B cell (primary cell): ENCODE results near the gene BCOR.

Experiments
- CTCF ChIP-seq: fragments of 200-600 bp; IDR thresholded peaks from one replicate; pipeline ENCODE4 v1.8.0; 2022; ENCODE audit warnings: antibody characterized with exemption, mild to moderate bottlenecking
- EZH2 ChIP-seq: IDR thresholded peaks from 2 replicates; pipeline ENCODE4 v1.6.1; 2012; ENCODE audit warnings: borderline replicate concordance, low read depth, mild to moderate bottlenecking, moderate library complexity, low read length; ENCODE audit not compliant: insufficient read depth, poor library complexity, severe bottlenecking

DNA sequence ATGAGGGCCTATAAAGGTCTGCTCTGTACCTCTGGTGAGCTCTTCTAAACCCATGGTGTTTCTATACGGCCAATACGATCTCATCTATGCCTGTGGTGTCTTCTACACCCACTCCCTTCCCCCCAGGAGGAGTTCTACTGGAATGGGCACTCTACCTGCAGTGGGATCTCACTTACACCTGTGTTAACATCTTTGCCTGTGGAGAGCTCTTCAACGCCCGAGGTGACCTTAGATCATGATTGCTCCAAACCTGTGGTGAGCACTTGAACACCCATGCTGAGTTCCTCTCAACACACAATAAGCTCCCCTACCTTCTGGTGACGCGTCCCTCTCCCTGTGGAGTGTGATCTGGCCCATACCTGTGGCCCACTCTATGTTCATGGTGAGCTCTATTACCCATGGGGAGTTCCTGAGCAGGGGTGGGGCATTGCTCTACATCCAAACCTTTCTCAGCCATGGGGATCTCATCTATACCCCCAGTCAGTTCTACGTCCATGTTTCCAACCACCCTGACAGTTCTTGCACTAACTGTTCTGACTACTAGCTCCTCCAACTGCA, 48.6 kb downstream of the BCOR start:
- TF ChIP-seq CTCF, result no peak
- TF ChIP-seq EZH2, result no peak
